NCI-H226 (cell line): ENCODE measurements around the gene KRTAP19-8.

ENCODE experiments used
- DNase-seq: peaks from one replicate; pipeline ENCODE4 v3.0.0-alpha.2; 2015

KRTAP19-8 gene

GRCh38 chr21:31011412-31011811 is 26.9 kb downstream of the KRTAP19-8 start:
- DNase-seq = no peak

- DNase-seq = no peak
Observed at GRCh38 chr21:31008355-31008754, 29.9 kb downstream of the KRTAP19-8 start.

- no peak for DNase-seq
Observed at GRCh38 chr21:31005019-31005418, 33.3 kb downstream of the KRTAP19-8 start.

- no peak for DNase-seq
Observed at GRCh38 chr21:31003471-31003870, 34.8 kb downstream of the KRTAP19-8 start.

- DNase-seq = no peak
Observed at GRCh38 chr21:30997541-30997940, 40.7 kb downstream of the KRTAP19-8 start.

GRCh38 chr21:30996728-30997127 is 41.5 kb downstream of the KRTAP19-8 start:
- no peak for DNase-seq

GRCh38 chr21:30994932-30995331 is 43.3 kb downstream of the KRTAP19-8 start:
- no peak for DNase-seq

GRCh38 chr21:30990514-30991262 is 47.6 kb downstream of the KRTAP19-8 start:
- DNase-seq = no peak

GRCh38 chr21:30988706-30989105 is 49.6 kb downstream of the KRTAP19-8 start:
- DNase-seq = no peak
